ENCODE results near the gene ABCG5.
A peak's percentile ranks its signal among the peaks of the same experiment; 100 is the strongest.

Gene ABCG5

DNA sequence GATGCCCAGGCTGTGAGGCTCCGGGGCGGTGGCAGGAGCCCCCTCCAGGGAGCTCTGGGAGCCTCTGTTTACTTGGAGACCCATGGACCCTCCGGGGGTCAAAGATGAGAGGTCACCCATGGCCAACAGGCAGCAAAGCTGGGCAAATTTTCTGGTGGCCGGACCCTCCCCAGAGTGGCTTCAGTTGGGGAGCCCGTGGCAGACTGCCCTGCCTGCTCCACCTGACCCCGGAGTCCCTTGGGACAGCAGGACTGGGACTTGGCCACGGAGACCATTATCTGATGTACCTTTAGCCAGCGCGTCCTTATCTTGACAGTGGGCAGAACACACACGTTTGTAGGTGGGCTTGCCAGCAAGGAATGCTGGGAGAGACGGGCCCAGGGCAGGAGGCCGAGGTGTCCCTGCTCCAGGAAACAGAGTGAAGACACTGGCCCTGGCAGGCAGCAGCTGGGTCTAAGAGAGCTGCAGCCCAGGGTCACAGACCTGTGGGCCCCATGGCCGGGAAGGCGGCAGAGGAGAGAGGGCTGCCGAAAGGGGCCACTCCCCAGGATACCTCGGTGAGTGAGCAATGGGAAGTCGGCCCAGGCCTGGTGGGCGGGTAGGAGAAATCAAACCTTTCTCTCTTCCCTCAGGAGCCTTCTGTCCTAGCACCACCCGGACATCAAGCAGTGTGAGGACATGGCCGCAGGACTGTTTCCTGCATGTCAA lies at the start of gene ABCG5, which contains the start of gene ABCG8:
Gene ABCG5, minus strand, starts transcription at position 280 of the 708 bp plus-strand sequence. Its CDS starts 160 bp downstream, at position 120.
Gene ABCG8, plus strand, starts transcription at position 412 of the 708 bp plus-strand sequence. Its CDS starts 83 bp downstream, at position 495.
- no peak for DNase-seq

DNA sequence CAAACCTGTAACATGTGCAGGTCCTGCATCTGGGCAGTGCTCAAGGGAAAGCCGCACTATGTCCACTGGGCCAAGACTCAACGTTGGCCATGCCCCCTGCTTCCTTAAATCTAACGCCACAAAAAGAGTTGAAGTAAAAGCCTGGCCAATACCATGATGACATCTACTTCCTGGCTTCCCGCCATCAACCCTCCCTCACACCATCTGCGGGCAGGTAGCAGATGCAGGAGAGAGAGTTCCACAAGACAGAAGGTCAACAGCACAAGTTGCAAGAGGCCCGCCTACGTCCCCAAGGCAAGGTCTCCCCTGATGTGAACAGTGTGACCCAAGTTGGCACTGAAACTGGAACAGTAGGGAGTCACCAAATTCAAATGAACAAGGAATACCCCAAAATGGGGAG lies 48.5 kb upstream of the ABCG5 start:
- no peak for DNase-seq

DNA sequence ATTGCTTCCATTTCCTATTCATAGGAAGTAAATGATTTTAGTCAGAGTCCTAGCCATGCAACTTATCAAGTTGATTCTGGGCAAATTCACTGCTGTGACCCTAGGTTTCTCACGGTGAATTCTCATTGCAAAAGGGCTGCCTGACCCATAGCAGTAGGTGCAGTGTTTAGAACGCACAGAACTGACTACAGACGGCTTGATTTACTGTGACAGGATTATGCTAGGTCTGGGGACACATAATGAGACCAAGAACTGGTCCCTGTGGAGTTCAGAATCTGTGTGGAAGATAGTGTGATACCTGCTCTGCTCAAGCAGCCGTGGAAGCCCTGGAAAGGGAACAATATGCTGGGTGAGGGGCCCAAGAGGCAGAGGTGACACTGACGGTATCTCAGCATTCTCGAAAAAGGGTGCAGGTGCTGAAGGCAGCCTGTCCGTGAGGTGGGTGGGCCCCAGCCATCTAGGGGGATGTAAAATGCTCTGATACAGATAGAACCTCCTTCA lies 46.5 kb upstream of the ABCG5 start:
- no peak for DNase-seq

DNA sequence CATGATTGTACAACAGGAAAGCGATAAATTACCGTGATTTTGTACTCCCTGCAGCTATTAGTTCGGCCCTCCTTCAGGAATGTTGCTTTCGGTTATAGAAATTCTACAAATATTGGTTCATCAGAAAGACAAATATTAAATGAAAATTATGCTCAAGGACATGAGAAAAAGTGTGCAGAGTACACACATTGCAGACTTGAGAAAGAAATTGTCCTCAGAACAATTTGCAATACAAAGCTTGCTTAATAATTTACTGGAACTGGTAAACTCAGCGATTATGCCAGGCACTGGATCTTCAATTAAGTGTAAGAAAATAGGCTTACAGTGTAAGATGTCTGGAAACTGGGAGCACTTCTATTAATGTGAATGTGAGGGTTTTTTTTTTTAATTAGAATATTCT lies 46.0 kb upstream of the ABCG5 start:
- DNase-seq = no peak

DNA sequence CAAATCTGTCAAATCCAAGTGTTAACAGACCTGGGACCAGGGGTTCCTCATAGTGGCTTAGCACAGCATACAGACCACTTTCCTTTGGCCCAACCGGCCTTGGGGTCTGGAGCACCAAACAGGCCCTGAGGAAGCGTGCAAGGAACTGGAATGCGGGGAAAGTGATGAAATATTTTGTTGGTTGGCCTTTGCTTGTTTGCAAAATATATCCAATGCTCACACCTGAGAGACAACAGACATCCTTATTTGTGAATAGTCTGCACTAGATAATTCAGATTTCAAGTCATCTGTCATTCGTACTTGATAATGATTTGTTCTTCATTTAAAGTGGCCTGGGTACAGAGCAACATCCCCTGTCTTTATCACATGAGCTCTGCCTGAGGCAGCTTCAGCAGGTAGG lies 43.7 kb upstream of the ABCG5 start:
- DNase-seq = no peak

GRCh38 chr2:43880952-43881351 lies 42.3 kb upstream of the ABCG5 start:
- no peak for DNase-seq

DNA sequence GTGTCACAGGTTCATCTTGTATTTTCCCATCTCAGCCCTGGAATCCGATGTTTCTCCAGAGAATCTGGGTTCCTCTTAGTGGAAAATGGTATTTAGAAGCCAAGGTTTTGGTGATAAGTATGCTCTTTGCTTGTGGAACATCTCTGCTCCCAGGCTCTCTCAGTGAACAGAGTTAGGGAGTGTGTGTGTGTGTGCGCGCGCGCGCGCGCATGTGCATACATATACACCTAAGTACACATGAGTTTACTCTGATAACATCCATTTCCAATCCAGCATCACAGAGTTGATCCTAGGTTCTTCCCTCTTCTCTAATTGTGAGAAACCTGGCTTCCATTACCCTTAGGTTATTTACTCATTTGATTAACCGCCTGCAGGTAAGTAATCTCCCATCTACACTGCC lies 41.8 kb upstream of the ABCG5 start:
- no peak for DNase-seq

GRCh38 chr2:43879261-43879660 lies 40.6 kb upstream of the ABCG5 start:
- DNase-seq = no peak

DNA sequence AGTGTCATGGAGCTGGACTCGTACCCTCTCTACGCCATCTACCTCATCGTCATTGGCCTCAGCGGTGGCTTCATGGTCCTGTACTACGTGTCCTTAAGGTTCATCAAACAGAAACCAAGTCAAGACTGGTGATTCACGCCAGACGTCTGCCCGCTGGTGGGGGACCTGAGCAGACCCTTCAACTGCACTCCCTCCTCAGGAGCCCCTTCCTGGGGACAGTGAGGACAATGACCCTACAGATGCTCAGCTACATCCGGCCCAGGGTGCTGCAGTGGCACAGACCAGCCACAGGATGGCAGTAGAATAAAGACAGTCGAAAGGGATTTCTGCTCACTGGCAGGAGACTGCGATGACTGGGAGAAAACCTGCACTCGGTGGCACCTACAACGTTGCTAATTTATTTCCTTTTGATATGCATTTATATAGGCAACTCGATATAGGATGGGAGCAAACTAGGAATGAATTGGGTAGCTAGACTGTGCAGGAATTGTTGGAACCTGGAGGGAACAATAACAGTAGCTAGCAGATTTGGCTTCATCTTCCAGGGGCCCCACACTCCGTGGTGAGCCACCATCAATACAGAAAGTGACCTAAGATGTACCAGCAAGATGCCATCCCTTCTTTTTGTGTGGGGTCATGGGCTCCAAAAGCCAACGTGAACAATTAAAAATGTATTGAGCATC lies 39.3 kb upstream of the ABCG5 start:
- peak; percentile 50 for DNase-seq

GRCh38 chr2:43874776-43875451 lies 36.3 kb upstream of the ABCG5 start:
- DNase-seq = no peak

DNA sequence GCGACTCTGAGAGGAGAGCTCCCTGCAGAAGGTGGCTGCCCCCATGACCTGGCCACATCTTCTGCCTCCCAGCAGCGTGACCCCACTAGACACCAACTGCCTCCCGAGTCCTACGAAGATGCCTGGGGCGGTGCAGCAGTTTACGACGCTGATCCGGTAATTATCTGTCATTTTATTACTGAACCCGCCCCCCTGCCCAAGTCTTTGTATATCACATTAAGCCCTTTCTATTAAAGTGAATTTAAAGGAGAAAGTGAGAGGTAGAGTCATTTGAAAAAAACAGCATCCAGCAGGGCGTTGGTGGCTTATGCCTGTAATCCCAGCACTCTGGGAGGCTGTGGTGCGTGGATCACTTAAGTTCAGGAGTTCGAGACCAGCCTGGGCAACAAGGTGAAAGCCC lies 33.5 kb upstream of the ABCG5 start:
- DNase-seq = no peak

DNA sequence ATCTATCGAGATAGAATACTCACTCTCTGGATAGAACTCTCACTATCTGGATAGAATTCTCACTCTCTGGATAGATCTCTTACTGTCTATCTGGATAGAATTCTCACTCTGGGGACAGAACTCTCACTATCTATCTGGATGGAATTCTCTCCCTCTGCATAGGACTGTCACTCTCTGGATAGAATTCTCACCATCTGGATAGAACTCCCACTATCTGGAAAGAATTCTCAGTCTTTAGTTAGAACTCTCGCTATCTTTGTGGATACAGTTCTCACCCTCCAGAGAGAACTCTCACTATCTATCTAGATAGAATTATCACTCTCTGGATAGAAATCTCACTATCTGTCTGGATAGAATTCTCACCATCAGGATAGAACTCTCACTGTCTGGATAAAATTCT lies 16.7 kb upstream of the ABCG5 start:
- no peak for DNase-seq

GRCh38 chr2:43854671-43855070 lies 16.0 kb upstream of the ABCG5 start:
- DNase-seq = no peak

GRCh38 chr2:43853141-43854081 lies 14.8 kb upstream of the ABCG5 start:
- no peak for DNase-seq

DNA sequence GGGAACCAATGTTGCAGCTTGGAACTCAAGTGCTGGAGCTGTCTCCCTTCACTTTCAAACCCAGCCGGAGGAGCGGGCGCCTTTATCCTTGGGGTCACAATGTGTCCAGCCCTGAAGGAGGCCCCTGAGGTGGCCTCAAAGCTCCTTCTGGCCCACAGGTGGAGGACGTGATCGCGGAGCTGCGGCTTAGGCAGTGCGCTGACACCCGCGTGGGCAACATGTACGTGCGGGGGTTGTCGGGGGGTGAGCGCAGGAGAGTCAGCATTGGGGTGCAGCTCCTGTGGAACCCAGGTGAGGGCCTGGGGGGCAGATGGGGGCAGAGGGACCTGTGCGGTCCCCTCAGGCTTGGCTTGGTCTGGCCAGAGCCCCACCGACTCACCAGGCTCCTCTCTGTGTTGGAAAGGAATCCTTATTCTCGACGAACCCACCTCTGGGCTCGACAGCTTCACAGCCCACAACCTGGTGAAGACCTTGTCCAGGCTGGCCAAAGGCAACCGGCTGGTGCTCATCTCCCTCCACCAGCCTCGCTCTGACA lies 13.6 kb upstream of the ABCG5 start:
- no peak for DNase-seq

DNA sequence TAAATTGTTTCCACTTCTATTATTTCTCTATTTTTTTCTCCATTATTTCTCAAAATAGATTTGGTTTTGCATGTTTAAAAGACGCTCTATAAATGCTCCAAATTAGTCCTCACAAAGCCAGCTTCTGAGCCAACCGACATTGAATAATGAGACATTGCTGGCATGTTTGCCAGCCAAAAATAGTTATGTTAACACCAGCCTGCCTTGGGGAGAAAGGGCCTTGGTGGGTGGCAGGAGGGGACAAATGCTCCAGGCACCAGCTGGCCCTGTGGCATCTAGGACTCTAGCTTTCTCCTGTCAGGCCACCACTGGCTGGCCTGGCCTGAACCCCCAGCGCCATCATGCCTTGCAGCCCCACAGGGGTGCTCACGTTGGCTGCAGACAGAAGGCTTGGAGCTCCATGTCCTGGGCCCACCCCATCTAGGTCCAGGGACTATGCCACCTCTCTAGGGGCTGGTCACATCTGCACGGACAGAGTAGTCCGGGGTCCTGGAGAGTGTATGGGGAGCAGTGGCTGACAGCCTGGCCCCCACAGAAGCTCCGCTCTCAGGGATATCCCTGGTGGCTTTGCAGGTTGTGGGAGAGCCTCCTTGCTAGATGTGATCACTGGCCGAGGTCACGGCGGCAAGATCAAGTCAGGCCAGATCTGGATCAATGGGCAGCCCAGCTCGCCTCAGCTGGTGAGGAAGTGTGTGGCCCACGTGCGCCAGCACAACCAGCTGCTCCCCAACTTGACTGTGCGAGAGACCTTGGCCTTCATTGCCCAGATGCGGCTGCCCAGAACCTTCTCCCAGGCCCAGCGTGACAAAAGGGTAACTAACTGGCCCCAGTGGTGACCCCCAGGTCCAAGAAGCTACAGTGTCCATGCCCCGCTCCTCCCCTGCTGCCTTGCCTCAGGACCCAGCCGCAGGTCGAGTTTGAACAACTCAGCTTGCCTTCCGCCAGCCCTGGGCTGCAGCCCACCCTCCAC lies 12.7 kb upstream of the ABCG5 start:
- DNase-seq = no peak

DNA sequence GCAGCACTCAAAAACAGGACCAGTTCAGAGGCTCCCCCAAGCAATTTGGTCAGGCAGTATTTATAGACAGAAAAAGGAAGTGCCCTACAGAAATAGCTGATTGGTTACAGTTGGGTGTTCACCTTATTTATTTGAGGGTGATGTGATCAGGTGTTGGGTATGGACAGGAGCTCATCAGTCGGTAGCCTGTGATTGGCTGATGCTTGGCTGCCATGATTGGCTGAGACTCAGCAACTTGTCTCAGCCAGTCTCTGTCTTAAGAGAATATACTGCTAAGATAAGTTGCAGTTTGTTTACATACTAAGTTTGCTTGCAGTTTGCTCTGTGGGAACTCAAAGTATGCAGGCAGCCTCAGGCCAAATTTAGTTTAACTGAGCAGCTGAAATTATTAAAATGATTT lies 9.6 kb upstream of the ABCG5 start:
- DNase-seq = no peak

GRCh38 chr2:43846140-43846793 lies 7.6 kb upstream of the ABCG5 start:
- DNase-seq = no peak

- DNase-seq = no peak
Measured at GRCh38 chr2:43845181-43845580, 6.5 kb upstream of the ABCG5 start.

DNA sequence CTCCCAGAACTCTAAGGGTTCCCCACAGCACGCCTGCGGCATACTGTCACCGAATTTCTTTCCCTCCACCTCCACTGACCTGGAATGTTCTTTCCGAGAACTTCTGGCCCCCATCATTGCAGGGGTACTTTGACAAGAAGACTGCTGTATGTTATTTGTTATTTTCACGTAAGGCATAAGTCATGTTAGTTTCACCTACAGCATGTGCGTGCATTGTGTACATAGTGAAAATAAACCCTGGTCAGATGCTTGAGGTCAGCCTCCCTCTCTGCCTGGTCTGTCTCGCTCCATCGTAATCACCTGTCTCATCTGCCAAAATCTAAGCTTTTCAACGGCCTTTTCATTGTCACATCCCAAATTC lies 4.2 kb upstream of the ABCG5 start:
- no peak for DNase-seq
